ENCODE data around the gene NUCB2.

Gene NUCB2

DNA sequence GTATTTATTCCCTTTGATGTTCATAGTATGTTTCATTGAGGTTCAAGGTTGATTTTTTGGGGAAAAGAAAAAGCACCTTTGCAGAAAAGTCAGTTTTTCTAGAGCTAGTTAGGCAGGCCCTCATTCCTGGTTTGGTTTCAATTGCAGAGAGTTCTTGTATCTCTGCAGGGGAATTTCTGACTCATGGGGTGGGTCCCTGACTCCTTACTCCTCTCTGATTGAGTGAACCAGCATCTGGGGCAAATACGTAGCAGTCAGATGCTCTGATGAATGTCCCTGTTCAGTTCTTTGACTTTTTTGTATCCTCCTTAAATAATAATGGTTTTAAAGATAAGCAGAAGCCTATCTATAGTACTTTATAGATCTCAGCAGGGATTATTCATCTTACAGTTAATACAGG, 67.4 kb downstream of the NUCB2 start:
- no peak for DNase-seq

DNA sequence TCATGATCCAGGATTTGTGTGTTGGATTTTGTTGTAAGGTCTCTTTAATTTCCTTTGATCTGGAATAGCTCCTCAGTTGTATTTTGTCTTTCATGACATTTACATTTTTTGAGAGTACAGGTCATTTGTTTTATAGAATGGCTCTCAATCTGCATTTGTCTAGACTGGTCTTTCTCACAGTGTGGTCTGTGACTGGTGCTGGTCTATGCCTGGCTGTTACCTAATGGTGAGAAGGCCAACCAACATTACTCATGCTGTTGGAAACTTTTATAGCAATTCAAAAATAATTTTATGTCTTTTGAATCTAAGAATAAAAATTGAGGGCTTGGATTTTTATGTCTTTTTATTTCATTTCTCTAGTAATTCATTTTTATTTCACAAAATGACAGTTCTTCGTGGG, 71.1 kb downstream of the NUCB2 start:
- DNase-seq = no peak

DNA sequence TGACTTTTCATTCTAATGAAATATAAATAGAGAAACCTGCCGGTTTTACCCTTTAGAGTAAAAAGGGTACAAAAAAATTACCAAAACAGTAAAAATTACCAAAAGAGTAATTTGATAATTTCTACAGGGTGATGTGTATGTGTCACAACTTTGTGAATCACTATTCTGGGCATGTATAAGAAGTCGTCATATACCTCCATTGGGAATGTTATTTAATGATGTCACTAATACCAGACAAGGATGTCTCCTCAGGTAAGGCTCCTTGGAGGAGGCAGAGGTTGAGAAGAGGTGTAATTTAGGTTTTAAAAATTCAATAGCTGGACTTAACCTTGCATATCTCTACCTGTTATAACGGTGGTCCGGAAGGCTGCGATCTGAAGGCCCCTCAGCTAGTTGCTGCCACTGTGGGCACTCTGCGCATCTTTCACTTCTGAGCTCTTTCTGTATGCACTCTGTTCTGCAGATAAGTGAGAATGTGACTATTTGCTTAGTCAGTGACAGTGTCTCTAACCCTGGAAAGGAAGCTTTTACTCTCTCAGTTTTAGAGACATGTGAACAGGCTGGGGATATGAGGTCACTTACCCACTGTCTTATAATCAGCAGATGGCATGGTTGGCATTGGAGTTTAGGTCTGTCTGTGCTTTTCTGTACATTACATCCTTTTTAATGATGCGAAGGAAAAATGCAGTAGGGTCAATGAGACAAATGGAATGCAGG, 74.1 kb downstream of the NUCB2 start:
- DNase-seq = no peak

DNA sequence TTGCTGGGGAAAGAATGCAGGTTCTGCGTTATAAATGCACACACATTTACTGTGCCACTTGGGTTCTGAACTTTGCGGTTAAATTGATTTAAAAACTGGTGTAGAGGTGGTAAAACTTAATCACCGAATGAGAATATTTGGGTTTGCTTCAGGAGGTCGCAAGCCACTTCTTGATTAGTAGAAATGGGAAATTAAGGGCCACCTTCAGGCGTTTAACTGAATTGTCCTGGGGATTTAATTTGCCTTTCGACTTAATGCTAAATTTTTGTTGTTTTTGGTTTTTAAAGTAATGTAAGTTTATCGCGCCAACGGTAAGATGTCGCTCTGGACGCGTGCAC, 74.6 kb downstream of the NUCB2 start:
- no peak for DNase-seq

DNA sequence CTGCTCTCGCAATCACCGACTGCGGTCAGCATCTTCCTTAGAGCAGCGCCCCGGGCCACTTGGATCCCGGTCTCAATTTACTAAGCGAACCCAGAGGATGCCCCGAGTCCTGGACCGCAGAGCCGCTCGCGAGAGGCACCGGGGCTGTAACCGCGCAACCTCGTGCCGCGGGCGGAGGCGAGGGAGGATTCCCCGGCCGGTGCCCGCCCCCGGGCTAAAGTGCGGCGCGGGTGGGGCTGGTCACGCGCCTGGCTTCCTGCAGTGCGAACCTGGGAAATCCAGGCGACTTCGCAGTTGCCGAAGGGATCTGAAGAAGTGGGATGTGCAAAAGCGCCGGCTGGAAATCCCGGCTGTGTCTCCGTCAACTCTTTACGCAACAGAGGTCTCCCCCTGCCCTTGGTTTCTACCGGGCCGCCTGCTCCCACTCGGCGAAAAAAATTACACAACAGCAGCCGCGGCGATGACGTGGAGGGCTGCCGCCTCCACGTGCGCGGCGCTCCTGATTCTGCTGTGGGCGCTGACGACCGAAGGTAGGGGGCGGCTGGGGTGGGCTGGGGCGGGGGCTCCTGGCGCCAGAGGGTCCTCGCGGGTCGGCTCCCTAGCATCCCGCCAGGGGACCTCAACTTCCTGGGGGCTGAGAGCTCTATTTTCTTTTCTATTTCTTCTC, 75.1 kb downstream of the NUCB2 start, which contains the start of gene NCR3LG1:
NCR3LG1 (plus strand) TSS at position 291 of the 667 bp plus-strand sequence; CDS start at position 461, 170 bp downstream.
- DNase-seq = no peak

DNA sequence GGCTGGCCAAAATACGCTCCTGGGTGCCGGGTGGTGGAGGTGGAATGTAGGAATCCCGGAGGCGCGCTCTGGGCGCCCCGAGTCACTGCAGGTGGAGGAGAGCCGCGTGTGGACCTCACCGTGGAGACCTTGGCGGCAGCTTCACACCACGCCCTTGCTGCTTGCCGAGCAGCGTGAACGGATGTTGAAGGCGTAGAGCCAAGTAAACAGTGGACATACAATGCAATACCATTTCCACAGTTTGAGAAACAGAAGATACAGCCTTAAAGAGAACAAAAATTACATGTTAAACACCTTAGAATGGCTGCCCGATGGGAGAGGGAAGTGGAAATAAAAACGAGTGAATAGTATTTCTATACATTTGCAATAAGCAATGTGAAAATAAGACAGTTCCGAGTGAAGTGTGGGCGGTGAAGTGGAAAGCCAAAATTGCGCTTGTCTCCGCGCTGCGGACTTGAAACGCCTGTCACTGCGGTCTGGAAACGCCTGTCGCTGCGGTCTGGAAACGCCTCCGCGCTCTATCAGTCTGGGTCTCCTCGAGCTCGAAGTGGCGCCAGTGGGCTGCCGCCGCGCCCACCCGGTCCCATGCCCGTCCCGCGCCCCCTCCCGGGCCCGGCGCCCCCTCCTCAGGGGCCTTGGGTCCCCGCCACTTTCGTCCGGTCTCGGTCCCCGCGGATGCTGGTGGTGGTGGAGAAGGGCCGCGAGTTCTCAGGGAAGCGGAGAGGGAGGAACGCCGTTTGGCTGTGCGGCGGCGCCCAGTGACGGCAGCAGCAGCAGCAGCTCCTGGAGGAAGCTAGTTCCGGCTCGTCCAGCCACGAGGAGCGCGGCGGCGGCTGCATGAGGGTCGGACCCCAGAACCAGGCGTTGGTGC, 76.6 kb downstream of the NUCB2 start:
- DNase-seq = peak; percentile 66

DNA sequence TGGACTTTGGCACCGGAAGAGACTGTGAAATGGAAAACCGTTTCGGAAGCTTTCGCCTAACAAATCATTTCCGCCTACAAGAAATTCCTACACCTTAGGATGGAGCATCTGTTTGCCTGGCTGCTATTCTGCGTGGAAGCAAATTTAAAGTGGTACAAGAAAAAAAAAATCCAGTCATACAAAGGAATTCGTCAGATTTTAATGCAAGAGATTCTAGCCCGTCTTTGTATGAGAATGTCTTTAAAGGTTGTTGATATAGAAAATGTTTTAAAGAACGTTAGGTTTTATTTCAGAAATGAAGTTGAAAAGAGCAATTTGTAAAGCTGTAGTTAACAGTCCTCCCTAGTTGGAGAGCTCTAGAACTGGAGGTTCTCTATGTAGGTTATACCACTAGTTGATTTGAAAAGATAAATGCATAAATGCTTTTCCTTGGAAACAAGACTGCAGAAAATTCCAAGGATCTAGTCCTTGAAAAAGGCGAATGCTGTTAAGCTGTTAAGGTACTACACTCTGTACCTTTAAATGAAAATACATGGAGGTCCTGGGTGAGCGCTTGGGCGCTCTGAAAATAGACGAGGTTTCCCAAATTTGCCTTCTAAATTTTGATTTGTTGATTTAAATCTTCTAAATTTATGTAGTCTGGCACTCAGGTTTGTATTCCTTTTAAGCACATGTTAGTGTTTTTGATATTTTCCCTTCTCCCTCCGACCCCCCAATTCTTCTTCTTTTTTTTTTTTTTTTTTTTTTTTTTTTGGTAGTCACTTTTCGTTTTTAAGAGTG, 77.5 kb downstream of the NUCB2 start:
- DNase-seq = no peak

DNA sequence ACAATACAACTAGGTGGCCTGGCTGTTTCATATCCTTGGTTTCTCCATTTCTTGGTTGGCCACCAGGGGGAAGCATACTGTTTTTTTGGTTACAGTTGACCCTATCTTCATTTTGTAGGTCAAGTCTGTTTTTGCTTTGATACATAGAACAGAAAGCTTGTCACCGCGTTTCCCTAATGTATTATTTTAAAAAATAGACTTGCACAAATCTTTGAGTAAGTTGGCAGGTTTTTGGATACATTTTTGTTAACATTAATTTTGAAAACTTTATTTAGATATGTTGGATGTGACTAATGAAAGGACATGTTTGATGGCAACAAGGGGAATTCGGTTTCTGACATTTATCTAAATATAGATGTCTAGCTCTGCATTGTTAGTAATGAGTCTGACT, 78.1 kb downstream of the NUCB2 start:
- DNase-seq = peak; percentile 70

DNA sequence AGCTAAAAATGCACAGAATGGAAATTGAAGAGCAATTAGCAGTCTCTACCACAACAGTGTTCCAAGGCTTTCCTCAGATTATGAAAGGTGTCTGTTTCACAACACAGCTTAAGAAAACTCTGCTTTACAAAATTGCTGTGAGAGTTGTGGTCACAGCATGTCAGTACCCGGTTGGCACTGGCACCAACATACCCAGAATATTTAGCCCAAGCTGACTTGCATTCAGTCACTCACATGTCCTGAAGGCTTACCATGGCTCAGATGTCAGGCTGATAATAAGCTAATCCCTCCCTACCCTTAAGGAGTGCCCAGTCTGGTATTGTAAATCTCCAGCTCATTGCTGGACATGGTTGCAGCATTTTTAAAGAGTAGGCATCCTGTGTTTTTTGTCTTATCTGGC, 90.0 kb downstream of the NUCB2 start:
- no peak for DNase-seq

DNA sequence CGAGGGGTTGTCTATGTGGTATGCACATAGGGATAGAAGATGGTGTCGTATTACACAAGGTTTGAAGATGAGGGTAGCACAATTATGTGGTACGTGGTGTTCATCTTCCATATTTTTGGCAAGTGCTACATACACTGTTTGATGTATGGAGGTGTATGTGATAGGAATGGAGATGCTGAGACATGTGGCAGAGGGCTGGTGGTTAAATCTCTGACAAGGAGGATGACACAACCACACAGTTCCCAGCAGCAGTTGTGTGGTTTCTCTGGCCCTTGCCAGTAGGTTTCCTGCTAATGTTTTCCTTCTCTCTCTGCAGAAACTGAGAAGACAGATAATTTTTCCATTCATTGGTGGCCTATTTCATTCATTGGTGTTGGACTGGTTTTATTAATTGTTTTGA, 92.0 kb downstream of the NUCB2 start:
- no peak for DNase-seq

DNA sequence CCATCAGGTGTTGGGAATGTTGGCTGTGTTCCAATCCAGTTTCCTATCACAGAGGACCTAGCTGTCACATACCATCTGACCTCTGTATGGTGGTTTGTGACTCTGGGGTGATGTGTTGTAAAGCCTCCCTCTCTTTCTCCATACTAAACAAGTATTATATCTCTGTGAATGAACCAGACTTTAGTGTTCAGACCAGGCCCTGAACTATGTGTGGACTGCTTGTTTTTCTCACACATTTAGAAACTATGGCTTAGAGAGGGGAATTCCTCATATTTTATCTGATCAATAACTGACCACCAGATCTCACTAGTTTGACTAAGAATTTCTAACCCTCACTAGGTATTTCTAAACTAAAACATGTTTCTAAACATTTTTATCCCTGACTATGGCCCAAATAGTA, 92.6 kb downstream of the NUCB2 start:
- no peak for DNase-seq

DNA sequence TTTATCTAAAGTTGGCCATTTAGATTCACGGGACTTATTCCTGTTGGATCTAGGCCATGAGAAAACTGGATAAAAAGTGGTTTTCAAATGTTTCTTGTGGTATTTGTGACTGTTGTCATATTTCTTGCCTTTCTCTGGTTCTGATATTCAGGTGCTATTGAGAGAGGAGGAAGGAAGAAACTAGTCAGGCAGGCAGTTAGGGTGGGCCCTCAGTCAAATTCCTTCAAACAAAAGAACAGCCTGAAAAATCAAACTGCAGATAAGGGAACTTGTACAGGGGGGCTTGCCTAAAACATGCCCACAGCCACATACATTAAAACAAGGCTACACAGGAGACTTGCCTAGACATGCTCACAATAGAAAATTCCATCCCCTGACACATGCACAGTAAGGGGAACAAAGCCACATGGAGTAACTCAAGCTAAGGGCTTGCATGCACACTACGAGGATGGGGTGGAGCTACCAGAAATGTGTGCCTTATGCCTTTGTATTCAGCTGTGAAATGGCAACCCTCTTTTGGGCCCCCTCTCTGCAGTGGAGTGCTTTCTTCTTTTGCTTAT, 93.2 kb downstream of the NUCB2 start:
- no peak for DNase-seq

DNA sequence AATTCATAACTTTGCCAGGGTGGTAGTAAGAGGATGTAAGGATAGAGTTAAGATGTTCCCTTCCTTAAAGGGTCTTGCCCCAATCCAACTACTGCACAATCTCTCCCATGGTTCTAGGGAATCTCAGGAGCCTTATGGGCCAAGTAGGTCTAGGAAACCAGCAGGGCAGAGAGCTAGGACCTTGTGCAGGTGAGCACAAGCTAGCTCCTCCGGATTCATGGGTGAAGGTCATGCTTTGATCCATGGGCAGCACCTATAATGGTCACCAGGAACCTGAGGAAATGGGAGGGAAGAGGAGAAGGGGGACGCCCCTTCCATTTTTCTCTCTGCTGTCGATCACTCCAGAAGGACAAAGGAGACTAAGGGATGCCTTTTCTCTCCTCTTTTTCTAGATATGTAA, 95.1 kb downstream of the NUCB2 start:
- DNase-seq = no peak

DNA sequence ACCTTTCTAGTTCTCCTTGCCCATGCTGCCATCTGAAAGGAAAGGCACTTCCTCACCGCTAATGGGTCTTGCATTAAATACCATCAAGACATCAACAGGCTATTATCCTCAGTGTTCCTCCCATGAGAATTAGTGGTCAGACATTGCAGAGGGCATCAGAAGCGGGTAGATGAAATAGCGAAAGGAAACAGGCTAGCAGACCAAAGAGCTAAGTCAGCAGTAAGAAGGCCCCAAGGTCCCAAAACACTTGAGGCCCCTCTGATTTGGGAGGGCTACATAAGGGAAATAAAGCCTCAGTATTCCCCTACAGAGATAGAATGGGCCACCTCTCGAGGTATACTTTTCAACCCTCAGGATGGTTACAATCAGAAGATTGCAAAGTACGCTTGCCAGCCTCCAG, 99.0 kb downstream of the NUCB2 start:
- DNase-seq = no peak

DNA sequence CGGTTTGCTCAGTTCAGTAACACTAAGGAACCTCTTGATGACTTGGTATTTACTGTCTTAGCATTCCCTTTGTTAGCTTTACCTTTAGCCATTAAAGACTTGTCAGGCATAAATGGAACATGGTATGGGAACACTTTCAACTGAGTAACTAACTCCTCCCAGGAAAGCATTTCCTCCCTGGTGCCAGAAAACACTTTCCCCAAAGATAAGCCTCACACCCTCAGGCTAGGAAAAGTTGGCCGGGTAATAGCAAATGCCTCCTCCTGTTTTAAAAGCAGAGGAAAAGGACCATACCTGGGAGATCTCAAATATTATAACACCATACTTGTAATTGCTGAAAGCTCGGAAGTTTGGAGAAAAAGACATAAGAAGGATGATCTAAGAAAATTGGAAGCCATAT, 100.0 kb downstream of the NUCB2 start:
- no peak for DNase-seq

DNA sequence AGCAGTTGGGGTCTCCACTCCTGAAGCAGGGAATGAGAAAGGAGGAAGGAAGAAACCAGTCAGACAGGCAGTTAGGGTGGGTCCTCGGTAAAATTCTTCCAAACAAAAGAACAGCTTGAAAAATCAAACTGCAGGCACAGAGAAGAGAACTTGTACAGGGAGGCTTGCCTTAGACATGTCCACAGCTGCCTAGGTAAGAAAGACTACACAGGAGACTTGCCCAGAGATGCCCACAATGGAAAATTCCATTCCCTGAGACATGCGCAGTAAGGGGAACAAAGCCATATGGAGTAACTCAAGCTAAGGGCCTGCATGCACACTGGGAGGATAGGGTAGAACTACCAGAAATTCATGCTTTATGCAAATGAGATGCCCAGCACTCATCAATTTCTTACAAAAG, 102.1 kb downstream of the NUCB2 start:
- DNase-seq = no peak

DNA sequence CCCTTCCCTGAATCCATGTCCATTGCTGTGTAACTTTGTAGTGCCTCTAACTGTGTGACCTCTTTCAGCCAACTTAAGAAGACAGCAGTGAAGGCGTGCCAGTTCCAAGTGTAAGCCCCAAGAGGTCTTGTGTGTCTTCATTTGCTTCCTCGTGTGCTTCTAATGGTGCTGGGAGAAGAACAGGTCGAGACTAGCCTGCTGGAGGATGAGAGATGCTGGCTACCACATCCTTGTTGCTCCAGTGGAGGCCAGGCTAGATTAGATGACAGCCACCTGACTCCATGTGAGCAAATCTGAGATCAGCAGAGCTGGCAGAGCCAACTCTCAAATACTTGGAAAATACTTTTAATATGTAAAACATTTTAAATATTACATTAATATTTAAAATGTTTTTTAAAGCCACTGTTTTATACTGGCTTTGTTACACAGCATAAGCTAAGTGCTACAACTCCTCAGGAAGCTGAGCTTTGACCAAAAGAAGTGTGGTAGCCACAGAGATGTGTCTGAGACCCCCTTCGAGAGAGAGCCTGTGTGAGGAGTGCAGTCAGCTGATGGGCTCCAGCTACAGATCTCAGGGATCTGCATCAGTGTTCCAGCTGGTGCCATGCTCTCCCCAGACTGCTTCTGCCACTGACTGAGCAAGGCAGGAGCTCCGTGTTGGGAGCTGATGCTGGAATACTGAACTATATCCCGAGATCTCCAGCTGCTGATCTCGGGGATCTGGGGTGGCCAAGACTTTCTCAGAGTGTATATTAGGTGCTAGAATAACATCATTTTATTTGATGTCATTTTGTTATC, 103.0 kb downstream of the NUCB2 start:
- DNase-seq = no peak

DNA sequence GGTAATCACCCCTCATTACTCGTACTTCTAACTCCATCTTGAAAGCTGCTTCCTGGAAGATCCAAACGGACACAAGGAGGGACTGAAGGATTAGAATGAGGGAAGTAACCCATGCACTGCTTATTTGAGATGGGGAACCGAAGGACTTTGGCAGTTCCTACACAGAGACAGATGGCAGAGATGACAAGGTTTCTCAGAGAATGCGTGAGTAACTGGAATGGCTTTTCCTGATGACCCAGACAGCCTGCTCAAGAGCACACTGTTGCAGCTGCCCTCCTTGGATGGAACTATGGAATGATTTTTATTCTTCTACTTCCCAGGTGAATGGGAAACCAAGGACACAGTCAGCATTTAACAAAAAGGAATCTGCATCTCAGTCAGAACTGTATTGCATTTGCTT, 104.6 kb downstream of the NUCB2 start:
- no peak for DNase-seq
